GM19043 (cell line): ENCODE results near the gene EFR3B.

Source experiments
- ATAC-seq: cut with Tn5 transposase; IDR thresholded peaks from one replicate; pipeline ENCODE4 v1.9.1; 2021; ENCODE audit warnings: low read depth; ENCODE audit not compliant: unreplicated experiment

The EFR3B gene

DNA sequence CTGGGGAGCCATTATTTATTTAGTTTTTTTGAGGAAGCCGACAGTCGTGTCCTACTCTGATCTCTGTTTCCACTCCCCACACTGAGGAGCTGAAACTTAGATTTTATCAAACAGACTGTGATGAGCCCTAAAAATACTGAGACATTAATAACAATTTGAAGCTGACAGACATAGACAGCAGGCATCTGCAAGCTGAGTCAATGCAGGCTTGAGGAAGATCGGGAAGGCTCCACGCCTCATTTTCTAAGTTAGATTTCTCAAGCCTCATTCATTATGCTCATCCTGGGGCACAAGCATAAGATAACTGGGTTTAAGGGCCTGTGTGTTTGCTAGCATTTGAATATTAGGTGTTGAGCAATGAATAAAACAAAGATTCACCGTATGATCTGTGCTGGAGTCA, 26.3 kb downstream of the EFR3B start:
- ATAC-seq, result no peak

DNA sequence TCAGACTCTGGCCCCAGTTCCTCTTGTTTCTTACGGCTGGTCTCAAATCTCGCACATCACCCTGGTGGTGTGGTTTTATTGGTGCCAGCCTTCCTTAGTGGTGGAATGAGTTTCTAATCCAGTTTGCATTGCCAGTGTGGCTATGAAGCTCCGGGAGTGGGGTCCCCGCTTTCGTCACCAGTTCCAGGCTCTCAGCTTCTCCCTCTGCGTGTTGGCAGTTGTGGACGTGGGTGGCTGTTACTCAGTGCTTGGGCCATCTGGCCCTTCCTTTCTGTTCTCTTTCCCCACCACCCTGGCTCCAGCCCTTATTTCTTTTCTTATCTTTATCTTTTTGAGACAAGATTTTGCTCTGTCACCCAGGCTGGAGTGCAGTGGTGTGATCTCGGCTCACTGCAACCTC, 30.1 kb downstream of the EFR3B start:
- no peak for ATAC-seq

DNA sequence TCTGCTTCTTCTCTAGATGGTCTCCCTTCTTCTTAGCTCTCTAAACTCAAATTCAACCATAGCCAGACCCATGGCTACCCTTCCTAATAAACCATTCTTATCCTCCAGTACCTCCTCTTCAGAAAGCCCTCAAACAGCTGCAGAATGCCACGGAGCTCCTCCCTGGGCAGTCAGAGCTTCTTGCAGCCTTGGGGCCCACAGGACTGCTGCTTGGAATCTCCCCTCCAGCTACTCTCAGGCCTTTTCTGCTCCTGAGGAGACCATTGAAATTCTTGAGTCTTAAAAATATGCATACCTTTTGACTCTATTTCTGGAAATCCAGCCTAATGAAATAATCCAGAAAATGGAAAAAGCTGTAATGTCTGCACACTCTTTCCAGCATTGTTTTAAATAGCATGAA, 30.7 kb downstream of the EFR3B start:
- ATAC-seq, result no peak

DNA sequence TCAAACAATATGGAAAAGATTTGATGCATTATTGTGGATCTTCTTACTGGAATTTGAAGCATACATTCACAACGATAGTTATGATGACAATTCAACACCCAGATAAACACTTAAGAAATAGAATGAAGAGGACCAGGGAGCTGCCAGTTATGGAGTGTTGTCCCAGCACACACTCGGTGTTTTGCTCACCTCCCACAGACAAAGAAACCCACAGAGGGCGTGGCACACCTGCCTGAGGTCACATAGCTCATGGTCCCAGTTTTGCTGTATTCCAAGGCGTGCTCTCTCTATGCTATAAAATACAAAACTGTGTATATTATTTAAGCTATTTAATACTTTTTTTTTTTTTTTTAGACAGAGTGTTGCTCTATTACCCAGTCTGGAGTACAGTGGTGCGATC, 31.1 kb downstream of the EFR3B start:
- ATAC-seq, result no peak

DNA sequence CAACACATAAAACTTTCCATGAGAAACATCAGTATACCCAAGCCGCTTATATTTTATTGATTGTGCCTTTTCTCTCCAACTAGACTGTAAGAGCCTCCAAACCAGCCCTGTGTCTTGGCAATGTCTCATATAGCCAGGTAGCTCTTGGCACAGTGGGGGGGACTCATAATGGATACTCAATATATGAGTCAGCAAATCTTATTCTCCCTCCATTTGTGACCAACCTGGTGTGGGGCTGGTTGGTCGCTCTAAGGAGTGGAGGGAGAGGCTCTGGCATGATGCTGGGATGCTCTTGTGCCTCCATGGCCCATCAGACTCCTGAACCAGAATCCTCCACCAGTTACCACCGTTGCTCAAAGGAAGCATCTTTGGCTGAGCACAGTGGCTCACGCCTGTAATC, 32.0 kb downstream of the EFR3B start:
- ATAC-seq, result no peak

DNA sequence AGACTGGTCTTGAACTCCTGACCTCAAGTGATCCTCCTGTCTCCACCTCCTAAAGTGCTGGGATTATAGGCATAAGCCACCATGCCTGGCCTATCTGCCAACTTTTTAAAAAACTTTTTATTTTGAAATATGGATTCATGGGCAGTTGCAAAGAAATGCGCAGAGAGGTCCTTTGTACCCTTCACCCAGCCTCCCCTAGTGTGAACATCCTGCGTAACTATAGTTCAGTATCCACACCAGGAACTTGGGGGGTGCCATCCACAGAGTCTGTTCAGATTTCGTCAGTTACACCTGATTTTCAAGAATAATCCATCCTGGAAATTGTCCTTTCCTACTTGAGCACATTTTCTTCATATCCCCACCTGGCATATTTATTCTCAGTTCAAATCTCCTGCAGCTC, 33.0 kb downstream of the EFR3B start:
- ATAC-seq, result no peak

DNA sequence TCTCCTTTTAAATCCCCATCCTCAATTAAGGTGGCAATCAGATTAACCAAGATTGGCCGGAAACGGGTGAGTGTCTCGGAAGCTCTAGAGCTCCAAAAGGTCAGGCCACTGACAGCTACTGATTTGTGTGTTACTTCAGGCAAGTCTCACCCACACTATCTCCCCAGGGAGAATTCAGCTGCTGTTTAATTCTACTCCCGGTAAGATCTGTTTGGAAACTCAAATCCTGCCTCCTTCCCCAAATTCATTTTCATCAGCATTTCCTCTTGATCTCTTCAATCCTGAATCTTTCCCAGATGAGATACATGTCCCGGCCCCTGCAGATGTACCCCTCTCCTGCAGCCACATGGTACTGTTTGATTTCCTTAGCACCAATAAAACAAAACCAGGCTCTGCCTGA, 34.9 kb downstream of the EFR3B start:
- ATAC-seq, result no peak

DNA sequence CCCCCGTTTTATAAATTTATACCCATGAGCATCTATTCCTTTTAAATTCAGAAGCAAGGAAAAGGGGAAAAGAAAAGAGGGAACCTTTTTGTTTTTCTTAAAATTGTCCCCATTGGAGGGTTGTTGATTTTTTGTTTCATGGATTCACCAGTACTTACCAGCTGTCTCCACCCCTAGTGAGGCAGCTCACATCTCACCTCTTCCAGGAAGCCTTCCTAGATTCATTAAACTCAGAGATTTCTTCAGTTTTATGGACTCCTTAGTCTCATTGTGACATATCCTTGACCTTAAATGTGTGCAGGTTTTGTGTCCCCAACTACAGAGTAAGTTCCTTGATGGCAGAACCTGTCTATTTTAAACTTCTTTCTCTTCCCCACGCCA, 35.9 kb downstream of the EFR3B start:
- ATAC-seq, result no peak

DNA sequence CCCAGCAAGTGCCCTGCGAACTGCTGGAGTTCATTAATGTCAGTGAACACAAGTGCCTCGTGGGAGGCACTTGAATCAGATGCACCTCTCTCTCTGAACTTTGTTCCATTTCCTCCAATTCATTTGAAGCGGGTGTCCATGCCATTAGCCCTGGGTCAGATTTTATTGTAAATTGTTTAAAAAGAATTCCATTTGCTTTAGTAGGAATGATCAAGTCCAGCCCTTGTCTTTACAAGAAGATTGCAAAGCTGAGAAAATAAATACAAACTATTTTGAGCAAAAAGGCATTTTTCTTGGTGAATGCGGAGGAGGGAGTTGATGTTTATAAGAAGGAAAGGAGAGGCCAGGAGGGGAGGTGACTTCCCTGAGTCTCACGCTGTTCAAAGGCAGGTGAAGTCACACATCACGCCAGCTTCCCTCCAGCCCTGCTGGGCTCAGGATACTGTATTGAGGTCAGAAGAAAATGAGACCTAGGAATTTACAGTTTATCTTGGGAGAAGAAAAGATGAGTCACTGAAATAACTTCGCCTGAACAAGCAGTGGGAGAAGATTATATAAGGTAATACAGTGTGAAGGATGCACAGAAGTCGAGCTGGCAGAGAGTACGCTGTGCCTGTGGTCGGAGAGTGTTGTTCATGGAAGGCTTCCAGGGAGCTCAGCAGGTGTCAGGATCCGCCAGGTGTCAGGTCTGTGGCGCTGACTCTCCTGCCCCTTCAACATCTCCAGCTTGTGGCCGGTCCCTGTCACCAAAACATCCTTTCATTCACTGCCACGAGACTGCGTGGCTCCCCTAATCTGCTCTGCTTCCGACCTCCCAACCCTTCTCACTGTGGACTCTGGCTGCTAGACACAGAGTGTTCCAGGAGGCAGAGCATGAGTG, 36.5 kb downstream of the EFR3B start:
- no peak for ATAC-seq

DNA sequence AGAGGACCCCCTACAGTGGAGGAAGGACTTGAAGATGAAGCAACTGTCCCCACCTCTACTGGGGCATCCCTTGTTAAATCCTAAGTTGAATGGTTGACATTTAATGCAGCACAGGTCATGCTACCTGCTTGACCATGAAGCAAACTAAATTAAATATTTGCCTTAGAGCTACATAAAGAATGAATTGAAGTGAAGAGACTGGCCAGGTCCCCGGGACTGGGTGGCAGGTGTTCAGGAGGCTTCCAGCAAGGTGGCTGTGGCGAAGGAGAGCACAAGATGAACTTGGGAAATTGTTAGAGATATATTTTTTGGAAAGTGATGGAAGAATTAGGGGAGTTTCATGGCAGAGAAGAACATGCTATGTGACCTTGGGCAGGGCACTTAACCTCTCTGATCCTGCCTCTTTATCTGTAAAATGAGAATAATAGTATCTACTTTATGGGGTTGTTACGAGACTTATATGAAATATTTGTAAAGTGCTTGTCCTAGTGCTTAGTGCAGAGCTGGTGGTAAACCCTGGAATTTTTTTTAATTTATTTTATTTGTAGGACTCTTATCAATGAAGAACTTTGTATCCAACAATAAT, 37.3 kb downstream of the EFR3B start:
- no peak for ATAC-seq

DNA sequence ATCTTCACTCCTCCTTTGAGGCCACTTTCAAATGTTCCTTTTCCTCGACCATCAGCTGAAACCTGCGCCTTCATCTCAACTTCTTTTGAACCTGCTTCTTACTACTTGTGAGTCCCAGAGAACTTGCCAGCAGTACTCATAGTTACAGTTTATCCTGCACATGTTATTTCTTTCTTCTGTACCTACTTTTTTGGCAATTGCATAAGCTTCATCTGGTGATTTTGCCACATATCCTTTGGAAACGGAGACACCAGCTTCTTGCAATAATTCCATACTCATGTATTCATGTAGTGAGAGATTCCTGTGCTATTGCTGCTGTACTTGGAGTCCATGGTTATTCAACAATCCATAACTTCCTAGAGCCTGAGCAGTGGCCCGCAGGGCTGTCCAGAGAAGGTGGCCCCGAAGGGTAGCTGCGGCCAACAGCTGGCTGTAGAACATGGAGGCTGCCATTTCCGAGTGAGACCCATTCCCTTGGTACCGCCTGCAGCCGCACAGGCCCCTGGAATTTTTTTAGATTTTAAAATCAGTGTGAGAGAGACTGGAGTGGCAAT, 39.4 kb downstream of the EFR3B start:
- ATAC-seq, result no peak

DNA sequence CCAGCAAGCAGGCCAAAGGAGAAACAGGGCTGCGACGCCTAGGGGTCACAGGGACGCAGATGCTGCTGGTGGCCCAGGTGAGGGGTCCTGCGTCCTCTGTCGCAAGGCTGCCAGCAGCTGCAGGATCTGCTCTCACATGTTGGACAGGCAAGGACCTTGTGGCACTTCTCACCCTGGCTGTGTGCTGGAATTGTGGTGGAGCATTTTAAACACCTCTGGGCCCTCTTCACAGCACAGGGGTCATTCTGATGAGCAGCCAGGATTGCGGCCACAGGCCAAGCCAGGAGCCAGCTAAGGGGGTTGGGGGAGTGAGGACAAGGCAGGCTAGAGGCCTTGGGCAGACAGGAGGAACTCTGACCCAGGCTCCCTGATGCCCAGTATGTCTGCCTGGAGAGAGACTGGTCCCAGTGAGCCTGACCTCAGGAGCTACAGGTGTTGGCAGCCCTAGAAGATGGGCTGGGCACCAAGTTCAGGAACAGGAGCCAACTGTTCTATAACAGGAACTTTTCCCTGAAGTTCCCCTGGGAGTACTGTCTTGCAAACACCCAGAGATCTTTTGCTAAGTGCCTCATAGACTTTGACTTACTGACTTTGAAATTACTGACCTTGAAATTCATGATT, 40.2 kb downstream of the EFR3B start:
- ATAC-seq, result no peak

DNA sequence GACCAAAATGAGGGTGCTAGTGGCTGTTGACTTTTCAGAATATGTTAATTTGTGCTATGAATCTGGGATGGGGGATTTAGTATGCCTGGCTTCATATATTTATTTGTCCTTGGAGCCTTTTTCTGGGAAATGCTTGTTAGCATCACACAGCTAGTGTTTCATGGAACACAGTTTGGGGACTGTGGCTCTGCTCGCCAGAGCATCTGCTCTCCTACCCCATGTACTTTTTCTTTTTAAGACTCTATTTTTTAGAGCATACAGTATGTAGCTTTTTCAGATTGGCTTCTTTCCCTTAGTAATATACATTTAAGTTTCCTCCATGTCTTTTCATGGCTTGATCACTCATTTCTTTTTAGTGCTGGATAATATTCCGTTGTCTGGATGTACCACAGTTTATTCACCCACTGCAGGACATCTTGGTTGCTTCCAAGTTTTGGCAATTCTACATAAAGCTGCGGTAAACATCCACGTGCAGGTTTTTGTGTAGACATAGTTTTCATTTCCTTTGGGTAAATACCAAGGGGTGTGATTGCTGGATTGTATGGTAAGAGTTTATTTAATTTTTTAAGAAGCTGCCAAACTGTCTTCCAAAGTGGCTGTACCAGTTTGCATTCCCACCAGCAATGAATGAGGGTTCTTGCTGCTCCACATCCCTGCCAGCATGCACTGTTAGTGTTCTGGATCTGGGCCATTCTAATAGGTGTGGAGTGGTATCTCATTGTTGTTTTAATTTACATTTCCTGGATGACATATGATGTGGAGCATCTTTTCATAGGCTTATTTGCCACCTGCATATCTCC, 44.1 kb downstream of the EFR3B start:
- no peak for ATAC-seq

DNA sequence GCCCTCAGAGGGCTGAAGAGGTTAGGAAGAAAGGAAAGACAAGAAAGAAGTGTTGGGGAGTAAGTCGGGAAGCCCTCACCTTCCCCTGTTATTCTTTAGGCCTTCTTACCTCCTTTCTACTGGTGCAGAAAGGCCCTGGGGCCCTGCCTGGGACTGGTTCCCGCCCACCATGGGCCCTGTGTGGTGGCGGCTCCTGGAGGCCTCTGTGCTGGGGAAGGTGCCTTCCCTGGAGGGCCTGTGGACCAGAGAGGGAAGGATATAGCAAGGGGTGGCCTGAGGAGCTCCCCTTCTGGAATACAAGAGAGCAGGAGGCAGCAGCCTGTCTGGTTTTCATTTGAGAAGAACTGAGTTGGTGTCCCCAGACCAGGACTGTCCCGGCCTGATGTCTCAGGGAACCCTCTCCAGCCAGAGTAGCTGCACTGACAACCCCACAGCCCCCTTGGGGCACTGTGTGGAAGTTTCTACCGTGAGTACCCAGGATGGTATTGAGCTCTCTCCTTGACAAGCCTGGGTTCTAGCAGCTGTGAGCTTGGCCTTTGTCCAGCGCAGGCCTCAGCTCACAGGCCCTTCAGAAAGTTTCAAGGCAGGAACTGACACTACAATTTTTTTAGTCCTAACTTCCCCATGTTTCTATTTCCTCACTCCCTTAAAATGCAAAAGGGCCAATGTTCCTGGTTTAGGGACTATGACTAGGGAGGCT, 47.1 kb downstream of the EFR3B start:
- ATAC-seq, result no peak

DNA sequence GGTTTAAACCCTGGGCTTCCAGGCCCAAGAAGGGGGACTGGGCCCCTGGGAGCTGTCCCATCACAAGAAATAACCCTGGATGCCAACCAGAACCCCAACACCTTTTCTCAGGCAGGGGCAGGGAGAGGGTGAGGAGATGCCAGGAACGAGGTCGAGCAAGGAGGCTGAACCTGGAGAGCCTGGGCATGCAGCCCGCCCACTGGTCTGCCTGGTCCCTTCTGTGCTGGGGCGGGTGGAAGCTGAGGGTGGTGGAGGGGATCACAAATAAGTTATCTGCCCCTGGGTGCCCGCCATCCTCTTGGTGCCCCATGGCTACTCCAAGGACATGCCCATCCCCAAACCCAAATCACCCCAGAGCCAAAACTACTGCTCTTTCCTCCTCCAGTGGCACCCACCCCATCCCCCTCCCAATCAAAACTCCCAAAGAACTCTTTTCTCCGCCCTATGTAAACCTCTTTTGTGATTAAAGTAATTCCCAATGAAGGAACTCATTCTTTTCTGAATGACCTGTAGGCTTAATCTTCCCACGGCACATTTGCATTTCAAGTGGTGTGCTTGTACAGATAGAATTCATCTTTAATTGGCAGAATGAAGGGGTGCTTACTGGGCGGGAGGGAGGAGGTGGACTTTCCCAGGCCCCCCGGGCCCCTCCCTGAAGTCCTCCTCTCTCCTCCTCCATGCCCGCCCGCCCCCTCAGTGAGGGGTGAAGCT, 47.9 kb downstream of the EFR3B start:
- ATAC-seq, result no peak

DNA sequence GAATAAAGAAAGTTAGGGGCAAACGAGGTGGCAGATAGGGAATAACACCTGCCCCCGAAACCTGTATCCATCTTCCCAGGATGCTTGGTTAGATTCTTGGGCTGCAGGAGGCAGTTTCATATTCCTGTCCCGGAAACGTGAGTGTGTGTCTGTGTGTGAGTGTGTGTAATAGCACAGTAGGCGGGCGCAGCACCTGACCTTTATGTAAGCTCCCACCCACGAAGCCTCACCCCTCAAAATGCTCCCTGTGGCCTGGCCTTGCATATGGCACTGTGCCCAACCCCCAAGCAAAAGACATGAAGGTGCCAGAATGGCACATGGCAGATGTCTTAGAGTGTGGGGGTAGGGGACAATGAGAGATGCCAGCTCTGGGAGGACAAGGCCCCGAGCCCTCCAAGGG, 48.9 kb downstream of the EFR3B start:
- ATAC-seq, result no peak

DNA sequence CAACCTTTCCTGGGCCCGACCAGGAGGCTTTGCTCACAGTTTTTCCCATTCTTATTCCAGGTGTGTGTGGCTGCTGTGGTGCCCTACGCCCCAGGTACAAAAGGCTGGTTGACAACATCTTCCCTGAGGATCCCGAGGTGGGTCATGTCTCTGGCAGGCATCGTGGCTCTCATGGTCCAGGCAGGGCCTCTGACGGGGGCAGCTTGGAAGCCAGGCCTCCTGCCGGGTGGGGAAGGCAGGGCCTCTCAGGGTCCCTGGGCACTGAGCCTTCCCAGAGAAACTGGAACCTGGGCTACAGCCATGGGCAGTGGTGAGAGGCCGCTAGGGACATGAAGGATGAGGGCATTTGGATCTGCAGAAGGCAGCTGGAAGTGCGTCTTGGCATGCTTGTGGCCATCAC, 49.4 kb downstream of the EFR3B start:
- no peak for ATAC-seq

DNA sequence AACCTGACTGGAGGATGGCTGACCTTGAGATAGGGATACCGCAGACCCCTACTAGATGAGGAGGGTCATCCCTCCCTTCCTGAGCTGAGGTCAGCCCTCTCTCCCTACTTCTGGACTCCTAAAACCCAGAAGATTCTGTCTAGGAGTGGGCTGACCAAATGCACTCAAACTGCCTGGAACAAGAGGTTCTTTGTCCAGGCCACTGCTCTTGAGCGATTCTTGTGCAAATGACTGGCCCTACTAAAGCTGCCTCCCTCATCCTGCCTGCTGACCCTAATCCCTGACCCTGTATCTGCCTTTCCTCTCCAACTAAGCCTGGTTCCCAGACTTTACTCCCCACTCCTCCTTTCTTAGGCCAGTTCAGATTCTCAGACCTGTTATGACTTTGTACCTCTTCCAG, 56.2 kb downstream of the EFR3B start:
- no peak for ATAC-seq

DNA sequence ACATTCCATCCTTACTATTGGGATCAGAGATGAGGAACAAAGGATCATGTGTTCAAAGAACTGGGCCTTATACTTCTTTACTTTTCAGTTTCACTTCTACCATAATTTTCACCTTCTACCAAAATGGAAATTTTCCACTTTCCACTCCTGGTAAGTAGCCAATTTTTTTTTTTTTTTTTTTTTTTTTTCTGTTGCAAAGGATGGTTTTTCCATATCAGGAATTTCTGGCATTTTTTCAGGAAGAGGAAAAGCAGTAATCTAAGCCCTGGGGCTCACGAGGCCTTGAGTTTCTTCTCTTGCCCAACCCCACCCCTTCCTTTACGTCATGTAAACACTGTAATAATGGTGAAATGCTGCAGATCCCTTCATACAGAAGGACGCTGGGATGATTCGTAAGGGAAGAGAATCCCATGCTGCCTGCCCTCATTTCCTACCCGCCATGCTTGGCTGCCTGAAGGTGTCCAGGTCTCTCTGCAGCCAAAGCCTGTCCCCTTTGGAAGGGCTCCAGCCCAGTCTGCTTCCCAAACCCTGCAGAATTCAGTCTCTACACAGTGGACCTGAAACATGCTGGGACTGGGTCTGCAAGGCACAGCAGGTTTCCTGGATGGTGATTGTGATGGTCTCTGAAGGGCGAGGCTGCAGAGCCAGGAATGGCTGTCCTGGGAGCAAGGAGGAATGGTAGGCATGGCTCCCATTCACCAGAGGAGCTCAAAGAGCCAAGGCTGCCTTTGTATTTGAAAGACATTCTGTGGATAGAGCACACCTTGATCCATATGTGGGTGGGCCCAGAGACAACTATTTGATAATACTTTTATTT, 57.0 kb downstream of the EFR3B start:
- no peak for ATAC-seq
